Measurements from ENCODE around the gene CACNA2D3. TPM values are rescaled to one million over a fixed set of nuclear protein-coding genes. Genes with fewer than 3 reads are reported as not detected.

The CACNA2D3 gene
- total and polyA plus RNA-seq, 7 experiments from 2014 or later: 0.27 to 4.1 TPM; not detected in 5

DNA sequence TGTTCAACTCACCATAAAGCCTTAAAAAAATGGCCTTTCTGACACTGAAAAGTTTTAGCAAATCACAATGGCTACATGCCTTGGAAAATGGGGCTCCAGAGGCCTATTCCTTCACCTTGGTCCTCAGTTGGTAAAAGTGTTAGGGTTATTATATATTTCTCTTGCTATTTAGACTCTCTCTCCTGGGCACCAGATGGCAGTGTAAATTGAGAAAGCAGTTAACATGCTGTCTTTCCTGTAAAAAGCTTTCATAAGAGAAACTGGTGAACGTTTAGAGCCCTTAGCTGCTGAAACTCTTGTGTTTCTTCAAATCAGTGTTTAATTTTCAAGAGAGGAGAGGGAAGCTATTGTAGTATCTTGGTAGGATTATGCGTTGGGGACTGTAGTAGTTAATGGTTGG lies 715.6 kb downstream of the CACNA2D3 start:
- no peaks in the 10 kb centered on the region for H3K36me3 ChIP-seq (ENCODE audit: control insufficient read depth in 2 of 3, insufficient read depth in 3 of 3, low read length in 3 of 3)
- H3K4me3 ChIP-seq (ENCODE audit: low read length): no peak overlapping the region
- DNase-seq (no peak), ATAC-seq (no peak)
- ChIA-PET CTCF (interaction anchor here (0.7 kb wide), 1 partner anchor 154 kb away, joined by 4 read pairs; no protein-coding TSS in a partner anchor), POLR2A (no interaction called here)
- no peaks in the 10 kb centered on the region for H3K4me1 ChIP-seq (ENCODE audit: control insufficient read depth in 2 of 2, insufficient read depth in 2 of 2, low read length in 2 of 2)
- intact Hi-C loops (cut with micrococcal nuclease): no loop called here
- H3K9me3 ChIP-seq (ENCODE audit: control insufficient read depth in 2 of 3, low read length in 3 of 3): no peaks in the 10 kb centered on the region
- H3K27ac ChIP-seq (ENCODE audit: low read depth, low read length): no peak overlapping the region
- Mint-ChIP-seq H3K4me1 (no peaks in the 10 kb centered on the region), H3K36me3 (no peaks in the 10 kb centered on the region), H3K27ac (no peak overlapping the region), H3K4me3 (no peak overlapping the region), H3K9me3 (peaks cover 0 to 1% (median 0%) of the 10 kb centered on the region in 11 donors), H3K27me3 (peaks cover 0 to 4% (median 0%) of the 10 kb centered on the region in 5 donors)
- H3K27me3 ChIP-seq (ENCODE audit: control insufficient read depth in 2 of 2, insufficient read depth in 2 of 2, low read length in 2 of 2): no peaks in the 10 kb centered on the region

DNA sequence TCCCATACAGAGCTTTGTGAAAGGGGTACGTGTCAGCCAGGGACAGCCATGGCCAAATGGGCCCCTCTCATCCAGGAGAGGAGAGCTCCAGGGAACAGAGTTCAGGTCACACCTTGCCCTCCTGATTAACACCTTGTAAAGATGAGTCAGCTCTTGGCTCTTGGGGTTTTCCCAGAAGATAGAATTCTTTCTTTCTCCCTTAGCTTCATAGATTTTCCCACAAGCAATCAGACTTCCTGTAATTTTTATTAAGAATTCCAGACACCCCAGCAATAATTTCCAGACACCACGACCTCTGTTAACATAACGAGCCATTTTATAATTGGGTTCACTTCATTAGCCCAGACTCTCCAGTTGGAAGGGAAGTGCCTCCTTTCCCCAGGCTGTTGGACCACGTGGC lies 719.1 kb downstream of the CACNA2D3 start:
- Histone ChIP-seq H3K9me3 (ENCODE audit: control insufficient read depth in 2 of 3, low read length in 3 of 3) (no peaks in the 10 kb centered on the region), H3K4me1 (ENCODE audit: control insufficient read depth in 2 of 2, insufficient read depth in 2 of 2, low read length in 2 of 2) (no peaks in the 10 kb centered on the region), H3K4me3 (ENCODE audit: low read length) (no peak overlapping the region), H3K36me3 (ENCODE audit: control insufficient read depth in 2 of 3, insufficient read depth in 3 of 3, low read length in 3 of 3) (no peaks in the 10 kb centered on the region), H3K27ac (ENCODE audit: low read depth, low read length) (no peak overlapping the region), H3K27me3 (ENCODE audit: control insufficient read depth in 2 of 2, insufficient read depth in 2 of 2, low read length in 2 of 2) (no peaks in the 10 kb centered on the region)
- peaks cover 0 to 10% (median 0%) of the 10 kb centered on the region in 5 donors for H3K27me3 Mint-ChIP-seq
- no peaks in the 10 kb centered on the region for H3K36me3 Mint-ChIP-seq
- ATAC-seq (no peak), DNase-seq (no peak)
- peaks cover 0 to 1% (median 0%) of the 10 kb centered on the region in 11 donors for H3K9me3 Mint-ChIP-seq
- intact Hi-C loops (cut with micrococcal nuclease): no loop called here
- H3K27ac Mint-ChIP-seq: no peak overlapping the region
- ChIA-PET POLR2A (no interaction called here), CTCF (no interaction called here)
- no peaks in the 10 kb centered on the region for H3K4me1 Mint-ChIP-seq
- H3K4me3 Mint-ChIP-seq: no peak overlapping the region

DNA sequence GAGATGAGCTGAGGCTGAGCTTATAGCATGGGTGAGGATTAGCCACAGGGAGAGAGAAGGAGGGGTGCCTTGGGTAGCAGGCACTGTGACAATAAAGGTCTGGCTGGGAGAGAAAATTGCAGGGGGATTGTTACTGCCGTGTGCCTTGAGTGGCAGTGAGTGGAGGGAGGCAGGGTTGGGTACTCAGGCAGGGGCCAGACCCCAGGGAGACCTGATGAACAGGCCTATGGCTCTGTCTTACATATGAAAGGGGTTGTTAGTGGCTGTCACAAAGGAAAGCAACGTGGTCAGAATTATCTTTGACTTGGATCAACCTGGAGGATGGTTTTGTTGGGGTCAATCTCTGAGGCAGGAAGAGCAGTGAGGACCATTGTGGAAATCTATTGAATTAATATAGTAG lies 721.0 kb downstream of the CACNA2D3 start:
- no peak overlapping the region for H3K27ac Mint-ChIP-seq
- H3K4me3 Mint-ChIP-seq: no peak overlapping the region
- no peaks in the 10 kb centered on the region for H3K36me3 Mint-ChIP-seq
- Histone ChIP-seq H3K27me3 (ENCODE audit: control insufficient read depth in 2 of 2, insufficient read depth in 2 of 2, low read length in 2 of 2) (no peaks in the 10 kb centered on the region), H3K36me3 (ENCODE audit: control insufficient read depth in 2 of 3, insufficient read depth in 3 of 3, low read length in 3 of 3) (no peaks in the 10 kb centered on the region), H3K4me1 (ENCODE audit: control insufficient read depth in 2 of 2, insufficient read depth in 2 of 2, low read length in 2 of 2) (no peaks in the 10 kb centered on the region), H3K9me3 (ENCODE audit: control insufficient read depth in 2 of 3, low read length in 3 of 3) (no peaks in the 10 kb centered on the region), H3K4me3 (ENCODE audit: low read length) (no peak overlapping the region), H3K27ac (ENCODE audit: low read depth, low read length) (no peak overlapping the region)
- ATAC-seq: no peak
- POLR2A ChIA-PET: no interaction called here
- H3K9me3 Mint-ChIP-seq: peaks cover 0 to under 1% (median 0%) of the 10 kb centered on the region in 11 donors
- intact Hi-C loops (cut with micrococcal nuclease): no loop called here
- CTCF ChIA-PET: no interaction called here
- DNase-seq: no peak
- peaks cover 0 to 10% (median 0%) of the 10 kb centered on the region in 5 donors for H3K27me3 Mint-ChIP-seq
- no peaks in the 10 kb centered on the region for H3K4me1 Mint-ChIP-seq

DNA sequence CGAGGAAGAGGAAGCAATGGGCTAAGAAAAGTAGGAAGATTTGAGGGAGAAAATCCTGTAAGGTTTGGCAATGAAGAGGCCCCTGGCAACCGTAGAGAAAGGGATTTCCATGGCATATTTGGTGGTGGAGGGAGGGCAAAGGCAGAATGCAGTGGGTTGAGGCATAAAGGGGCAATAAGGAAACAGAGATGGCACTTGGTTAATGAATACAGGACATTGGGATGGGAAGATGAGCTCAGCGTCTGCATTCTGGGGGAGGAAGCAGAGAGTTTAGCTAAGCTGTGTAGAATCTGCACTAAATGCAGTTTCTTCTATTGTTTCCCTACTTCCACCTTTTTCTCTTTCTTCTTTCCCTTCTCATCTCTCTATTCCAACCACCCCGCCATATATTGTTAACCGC lies 721.9 kb downstream of the CACNA2D3 start:
- Histone ChIP-seq H3K27me3 (ENCODE audit: control insufficient read depth in 2 of 2, insufficient read depth in 2 of 2, low read length in 2 of 2) (no peaks in the 10 kb centered on the region), H3K36me3 (ENCODE audit: control insufficient read depth in 2 of 3, insufficient read depth in 3 of 3, low read length in 3 of 3) (no peaks in the 10 kb centered on the region), H3K27ac (ENCODE audit: low read depth, low read length) (no peak overlapping the region), H3K9me3 (ENCODE audit: control insufficient read depth in 2 of 3, low read length in 3 of 3) (no peaks in the 10 kb centered on the region), H3K4me3 (ENCODE audit: low read length) (no peak overlapping the region), H3K4me1 (ENCODE audit: control insufficient read depth in 2 of 2, insufficient read depth in 2 of 2, low read length in 2 of 2) (no peaks in the 10 kb centered on the region)
- H3K4me1 Mint-ChIP-seq: no peaks in the 10 kb centered on the region
- peaks cover 0 to 10% (median 0%) of the 10 kb centered on the region in 5 donors for H3K27me3 Mint-ChIP-seq
- DNase-seq (no peak), ATAC-seq (no peak)
- H3K27ac Mint-ChIP-seq: no peak overlapping the region
- H3K36me3 Mint-ChIP-seq: no peaks in the 10 kb centered on the region
- no peaks in the 10 kb centered on the region for H3K9me3 Mint-ChIP-seq
- CTCF ChIA-PET: no interaction called here
- H3K4me3 Mint-ChIP-seq: no peak overlapping the region
- intact Hi-C loops (cut with micrococcal nuclease): no loop called here
- POLR2A ChIA-PET: no interaction called here

DNA sequence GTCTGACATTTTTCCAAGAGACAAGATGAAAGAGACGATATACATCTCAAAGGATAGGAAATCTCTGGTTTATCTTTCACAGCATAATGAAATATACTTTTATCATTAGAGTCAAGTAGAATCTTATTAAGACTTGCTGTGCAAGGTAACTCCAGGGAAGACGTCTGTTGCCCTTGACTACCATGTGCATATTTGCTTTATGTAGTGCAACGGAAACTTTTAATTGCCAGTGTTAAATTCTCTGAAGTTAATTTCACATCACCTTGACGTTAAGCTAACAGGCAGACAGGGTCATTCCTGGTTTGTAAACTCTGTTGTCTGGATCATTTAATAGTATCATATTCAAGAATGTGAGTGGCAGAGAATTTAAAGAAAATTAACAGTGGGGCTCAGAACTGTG lies 722.7 kb downstream of the CACNA2D3 start:
- peaks cover 0 to 10% (median 2%) of the 10 kb centered on the region in 5 donors for H3K27me3 Mint-ChIP-seq
- H3K4me1 Mint-ChIP-seq: no peaks in the 10 kb centered on the region
- CTCF ChIA-PET: no interaction called here
- no peak overlapping the region for H3K4me3 Mint-ChIP-seq
- Histone ChIP-seq H3K36me3 (ENCODE audit: control insufficient read depth in 2 of 3, insufficient read depth in 3 of 3, low read length in 3 of 3) (no peaks in the 10 kb centered on the region), H3K4me3 (ENCODE audit: low read length) (no peak overlapping the region), H3K27me3 (ENCODE audit: control insufficient read depth in 2 of 2, insufficient read depth in 2 of 2, low read length in 2 of 2) (no peaks in the 10 kb centered on the region), H3K27ac (ENCODE audit: low read depth, low read length) (no peak overlapping the region), H3K4me1 (ENCODE audit: control insufficient read depth in 2 of 2, insufficient read depth in 2 of 2, low read length in 2 of 2) (no peaks in the 10 kb centered on the region), H3K9me3 (ENCODE audit: control insufficient read depth in 2 of 3, low read length in 3 of 3) (no peaks in the 10 kb centered on the region)
- POLR2A ChIA-PET: no interaction called here
- H3K27ac Mint-ChIP-seq: no peak overlapping the region
- ATAC-seq (no peak), DNase-seq (no peak)
- intact Hi-C loops (cut with micrococcal nuclease): no loop called here
- H3K36me3 Mint-ChIP-seq: no peaks in the 10 kb centered on the region
- no peaks in the 10 kb centered on the region for H3K9me3 Mint-ChIP-seq

DNA sequence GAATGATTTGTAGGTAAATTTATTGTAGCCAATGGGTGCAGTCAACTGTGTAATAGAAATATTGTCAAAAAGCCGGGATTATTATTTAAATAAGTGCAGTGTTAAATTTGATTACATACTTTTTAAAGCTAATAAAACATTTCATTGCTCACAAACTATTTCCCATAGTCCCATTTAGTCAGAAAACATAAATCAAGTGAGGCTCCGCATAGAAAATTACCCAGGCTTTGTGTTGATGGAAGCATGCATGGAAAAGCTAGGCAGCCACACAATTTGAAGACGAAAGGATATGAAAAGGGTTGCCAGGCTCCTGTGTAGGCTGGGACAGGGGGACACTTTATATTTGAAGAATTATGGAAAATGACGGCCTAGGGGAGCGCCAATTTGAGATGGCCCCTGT lies 723.2 kb downstream of the CACNA2D3 start:
- Mint-ChIP-seq H3K4me1 (no peaks in the 10 kb centered on the region), H3K27me3 (peaks cover 0 to 16% (median 3%) of the 10 kb centered on the region in 5 donors), H3K27ac (no peak overlapping the region), H3K36me3 (no peaks in the 10 kb centered on the region), H3K9me3 (no peaks in the 10 kb centered on the region), H3K4me3 (no peak overlapping the region)
- H3K4me1 ChIP-seq (ENCODE audit: control insufficient read depth in 2 of 2, insufficient read depth in 2 of 2, low read length in 2 of 2): no peaks in the 10 kb centered on the region
- CTCF ChIA-PET: no interaction called here
- POLR2A ChIA-PET: no interaction called here
- H3K36me3 ChIP-seq (ENCODE audit: control insufficient read depth in 2 of 3, insufficient read depth in 3 of 3, low read length in 3 of 3): no peaks in the 10 kb centered on the region
- ATAC-seq: no peak
- intact Hi-C loops (cut with micrococcal nuclease): no loop called here
- no peak overlapping the region for H3K4me3 ChIP-seq (ENCODE audit: low read length)
- no peaks in the 10 kb centered on the region for H3K27me3 ChIP-seq (ENCODE audit: control insufficient read depth in 2 of 2, insufficient read depth in 2 of 2, low read length in 2 of 2)
- H3K9me3 ChIP-seq (ENCODE audit: control insufficient read depth in 2 of 3, low read length in 3 of 3): no peaks in the 10 kb centered on the region
- H3K27ac ChIP-seq (ENCODE audit: low read depth, low read length): no peak overlapping the region
- no peak for DNase-seq

DNA sequence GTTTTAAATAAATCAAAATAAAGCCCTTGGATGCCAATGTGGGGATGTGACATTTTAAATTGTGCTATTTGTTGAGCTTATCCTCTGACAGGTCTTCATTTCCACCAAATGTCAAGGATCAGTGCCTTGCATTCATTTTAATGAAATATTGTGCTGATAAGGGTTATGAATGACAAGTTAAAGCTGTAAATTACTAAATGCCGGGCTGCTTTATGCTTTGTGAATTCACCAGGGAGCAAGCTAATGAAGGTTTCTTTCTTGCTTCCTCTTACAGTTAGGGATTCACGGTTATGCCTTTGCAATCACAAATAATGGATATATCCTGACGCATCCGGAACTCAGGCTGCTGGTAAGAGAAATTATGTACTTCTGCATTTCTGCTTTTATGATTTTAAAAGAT lies 723.8 kb downstream of the CACNA2D3 start:
- Mint-ChIP-seq H3K27me3 (peaks cover 0 to 20% (median 3%) of the 10 kb centered on the region in 5 donors), H3K27ac (no peak overlapping the region), H3K36me3 (no peaks in the 10 kb centered on the region), H3K4me3 (no peak overlapping the region), H3K9me3 (no peaks in the 10 kb centered on the region), H3K4me1 (no peaks in the 10 kb centered on the region)
- ChIA-PET POLR2A (no interaction called here), CTCF (no interaction called here)
- H3K36me3 ChIP-seq (ENCODE audit: control insufficient read depth in 2 of 3, insufficient read depth in 3 of 3, low read length in 3 of 3): no peaks in the 10 kb centered on the region
- ATAC-seq (no peak), DNase-seq (no peak)
- no peaks in the 10 kb centered on the region for H3K9me3 ChIP-seq (ENCODE audit: control insufficient read depth in 2 of 3, low read length in 3 of 3)
- H3K27me3 ChIP-seq (ENCODE audit: control insufficient read depth in 2 of 2, insufficient read depth in 2 of 2, low read length in 2 of 2): no peaks in the 10 kb centered on the region
- no peak overlapping the region for H3K27ac ChIP-seq (ENCODE audit: low read depth, low read length)
- H3K4me3 ChIP-seq (ENCODE audit: low read length): no peak overlapping the region
- intact Hi-C loops (cut with micrococcal nuclease): no loop called here
- H3K4me1 ChIP-seq (ENCODE audit: control insufficient read depth in 2 of 2, insufficient read depth in 2 of 2, low read length in 2 of 2): no peaks in the 10 kb centered on the region
